Cardiac fibroblast (primary cell): Measurements from ENCODE around the gene INTS11.

Experiments
- DNase-seq, 2 donors: peaks; one replicate each; pipeline versions ENCODE4 v3.0.0 to v3.0.0-alpha.2; 2010; ENCODE audit warnings: low read depth in 2 of 2
- H3K4me3 ChIP-seq, 2 donors: replicated peaks in 1 of 2; 1 replicate in 1 of 2; 2 replicates in 1 of 2; pipeline ENCODE4 v1.5.1; 2011; ENCODE audit warnings: low read depth in 2 of 2, low read length in 2 of 2, mild to moderate bottlenecking in 2 of 2, moderate library complexity in 1 of 2
- TF ChIP-seq, protein P1 (sequence below): IDR thresholded peaks from one replicate; pipeline ENCODE4 v1.5.1; 2011; ENCODE audit warnings: low read depth, mild to moderate bottlenecking, low read length, inconsistent platforms

Gene INTS11

DNA sequence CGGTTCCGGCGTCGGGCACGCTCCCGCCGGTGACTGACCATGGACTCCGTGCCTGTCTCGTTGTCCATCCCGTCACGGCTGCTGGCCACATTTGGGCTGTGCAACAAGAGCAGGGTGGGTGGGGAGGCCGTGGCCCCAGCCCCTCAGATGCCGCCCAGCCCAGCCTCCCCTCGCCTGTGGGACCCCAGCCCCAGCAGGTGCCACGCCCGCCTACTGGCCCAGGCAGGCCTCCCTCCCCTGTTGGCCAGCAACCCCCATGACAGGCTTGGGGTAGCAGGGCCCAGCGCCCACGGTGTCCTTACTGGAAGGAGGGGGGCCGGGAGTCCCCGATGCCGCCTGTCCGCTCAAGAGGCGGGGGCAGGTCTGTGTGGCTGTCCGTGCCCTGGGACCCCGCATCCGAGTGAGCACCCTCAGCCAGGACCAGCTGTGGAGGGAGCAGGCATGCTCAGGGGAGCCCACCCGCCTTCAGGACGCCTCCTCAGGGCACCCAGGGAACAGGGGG, 17.7 kb upstream of the INTS11 start:
- no peak overlapping the region for H3K4me3 ChIP-seq
- TF ChIP-seq, protein P1, sequence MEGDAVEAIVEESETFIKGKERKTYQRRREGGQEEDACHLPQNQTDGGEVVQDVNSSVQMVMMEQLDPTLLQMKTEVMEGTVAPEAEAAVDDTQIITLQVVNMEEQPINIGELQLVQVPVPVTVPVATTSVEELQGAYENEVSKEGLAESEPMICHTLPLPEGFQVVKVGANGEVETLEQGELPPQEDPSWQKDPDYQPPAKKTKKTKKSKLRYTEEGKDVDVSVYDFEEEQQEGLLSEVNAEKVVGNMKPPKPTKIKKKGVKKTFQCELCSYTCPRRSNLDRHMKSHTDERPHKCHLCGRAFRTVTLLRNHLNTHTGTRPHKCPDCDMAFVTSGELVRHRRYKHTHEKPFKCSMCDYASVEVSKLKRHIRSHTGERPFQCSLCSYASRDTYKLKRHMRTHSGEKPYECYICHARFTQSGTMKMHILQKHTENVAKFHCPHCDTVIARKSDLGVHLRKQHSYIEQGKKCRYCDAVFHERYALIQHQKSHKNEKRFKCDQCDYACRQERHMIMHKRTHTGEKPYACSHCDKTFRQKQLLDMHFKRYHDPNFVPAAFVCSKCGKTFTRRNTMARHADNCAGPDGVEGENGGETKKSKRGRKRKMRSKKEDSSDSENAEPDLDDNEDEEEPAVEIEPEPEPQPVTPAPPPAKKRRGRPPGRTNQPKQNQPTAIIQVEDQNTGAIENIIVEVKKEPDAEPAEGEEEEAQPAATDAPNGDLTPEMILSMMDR: no peak
- no peak for DNase-seq

- TF ChIP-seq, protein P1: no peak
- no peak overlapping the region for H3K4me3 ChIP-seq
- DNase-seq: no peak
These were observed 17.1 kb upstream of the INTS11 start for GRCh38 chr1:1341549-1342021.

GRCh38 chr1:1340791-1341548, 16.5 kb upstream of the INTS11 start:
- TF ChIP-seq, protein P1: no peak
- no peak for DNase-seq
- H3K4me3 ChIP-seq: no peak overlapping the region

GRCh38 chr1:1340185-1340584, 15.7 kb upstream of the INTS11 start:
- TF ChIP-seq, protein P1: no peak
- no peak overlapping the region for H3K4me3 ChIP-seq
- no peak for DNase-seq

DNA sequence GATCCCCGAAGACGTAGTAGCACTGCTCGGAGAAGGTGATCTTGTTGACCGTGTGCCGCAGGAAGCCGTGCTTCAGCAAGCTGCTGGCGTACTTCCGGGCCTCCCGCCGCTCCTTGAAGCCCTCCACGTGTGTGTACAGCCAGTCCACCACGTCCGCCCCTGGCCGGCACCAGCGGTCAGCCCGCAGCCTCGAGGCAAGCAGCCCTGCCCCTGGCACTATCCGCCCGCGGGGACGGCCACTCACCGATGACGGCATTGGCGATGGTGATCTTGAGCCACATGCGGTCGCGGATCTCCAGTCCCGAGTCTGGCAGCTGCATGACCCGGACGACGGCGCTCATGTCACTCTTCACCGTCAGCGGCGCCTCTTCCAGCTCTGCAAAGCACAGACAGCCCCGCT, 13.8 kb upstream of the INTS11 start:
- no peak for DNase-seq
- no peak overlapping the region for H3K4me3 ChIP-seq
- TF ChIP-seq, protein P1: no peak

DNA sequence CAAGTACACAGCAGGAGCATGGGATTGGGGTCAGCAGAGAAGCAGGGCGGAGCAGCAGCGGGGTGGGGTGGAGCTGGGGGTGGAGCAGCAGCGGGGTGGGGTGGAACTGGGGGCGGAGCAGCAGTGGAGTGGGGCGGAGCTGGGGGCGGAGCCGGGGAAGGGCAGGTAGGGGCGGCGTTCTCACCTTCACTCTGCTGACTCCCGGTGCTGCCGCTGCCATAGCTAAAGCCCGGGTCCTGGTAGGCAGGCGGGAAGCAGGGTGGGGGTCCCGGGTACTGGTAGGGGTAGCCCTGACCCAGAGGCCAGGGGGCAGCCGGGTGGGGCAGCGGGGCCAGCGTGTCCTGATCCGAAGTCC, 13.3 kb upstream of the INTS11 start:
- TF ChIP-seq, protein P1: no peak
- no peak for DNase-seq
- H3K4me3 ChIP-seq: no peak overlapping the region
